GM12872 (cell line): ENCODE data around the gene DPP10.

Source experiments
- TF ChIP-seq, protein P1 (sequence below): IDR thresholded peaks from 3 replicates; pipeline ENCODE4 v1.5.1; 2011; ENCODE audit warnings: low read depth, mild to moderate bottlenecking, low read length, moderate library complexity; ENCODE audit not compliant: insufficient read depth

The DPP10 gene

DNA sequence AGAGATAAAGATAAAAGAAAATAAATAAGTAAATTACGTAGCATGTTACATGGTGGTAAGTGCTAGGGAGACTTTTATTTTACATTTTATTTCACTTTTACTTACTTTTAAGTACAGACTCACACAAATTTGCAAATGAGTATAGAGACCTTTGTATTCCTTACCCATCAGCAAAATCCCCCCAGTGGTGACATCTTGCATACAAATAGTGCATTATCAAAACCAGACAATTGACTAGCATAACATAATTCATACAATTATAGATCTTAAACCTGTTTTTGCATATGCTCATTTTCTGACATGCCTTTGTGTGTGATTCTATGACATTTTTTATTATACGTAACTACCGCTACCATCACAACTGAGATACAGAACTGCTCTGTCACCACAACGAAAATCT lies 1099.4 kb downstream of the DPP10 start:
- TF ChIP-seq, protein P1, sequence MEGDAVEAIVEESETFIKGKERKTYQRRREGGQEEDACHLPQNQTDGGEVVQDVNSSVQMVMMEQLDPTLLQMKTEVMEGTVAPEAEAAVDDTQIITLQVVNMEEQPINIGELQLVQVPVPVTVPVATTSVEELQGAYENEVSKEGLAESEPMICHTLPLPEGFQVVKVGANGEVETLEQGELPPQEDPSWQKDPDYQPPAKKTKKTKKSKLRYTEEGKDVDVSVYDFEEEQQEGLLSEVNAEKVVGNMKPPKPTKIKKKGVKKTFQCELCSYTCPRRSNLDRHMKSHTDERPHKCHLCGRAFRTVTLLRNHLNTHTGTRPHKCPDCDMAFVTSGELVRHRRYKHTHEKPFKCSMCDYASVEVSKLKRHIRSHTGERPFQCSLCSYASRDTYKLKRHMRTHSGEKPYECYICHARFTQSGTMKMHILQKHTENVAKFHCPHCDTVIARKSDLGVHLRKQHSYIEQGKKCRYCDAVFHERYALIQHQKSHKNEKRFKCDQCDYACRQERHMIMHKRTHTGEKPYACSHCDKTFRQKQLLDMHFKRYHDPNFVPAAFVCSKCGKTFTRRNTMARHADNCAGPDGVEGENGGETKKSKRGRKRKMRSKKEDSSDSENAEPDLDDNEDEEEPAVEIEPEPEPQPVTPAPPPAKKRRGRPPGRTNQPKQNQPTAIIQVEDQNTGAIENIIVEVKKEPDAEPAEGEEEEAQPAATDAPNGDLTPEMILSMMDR = no peak

DNA sequence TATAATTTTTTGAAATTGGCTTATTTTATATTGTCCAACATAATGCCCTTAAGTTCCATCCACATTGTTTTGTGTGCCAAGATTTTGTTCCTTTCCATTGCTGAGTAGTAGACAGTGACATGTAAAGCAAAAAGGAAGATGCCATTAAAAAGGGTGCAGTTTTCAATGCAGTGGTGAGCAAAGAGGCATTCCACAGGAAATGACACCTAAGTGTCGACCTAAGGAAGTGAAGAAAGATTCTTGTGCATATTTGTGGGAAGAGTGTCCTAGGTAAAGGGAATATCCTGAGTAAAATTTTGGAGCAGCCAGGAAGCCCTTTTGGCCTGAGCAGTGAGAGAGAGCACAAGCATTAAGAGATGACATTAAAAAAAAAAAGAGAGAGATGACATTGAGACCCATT lies 1099.9 kb downstream of the DPP10 start:
- TF ChIP-seq, protein P1 = no peak

DNA sequence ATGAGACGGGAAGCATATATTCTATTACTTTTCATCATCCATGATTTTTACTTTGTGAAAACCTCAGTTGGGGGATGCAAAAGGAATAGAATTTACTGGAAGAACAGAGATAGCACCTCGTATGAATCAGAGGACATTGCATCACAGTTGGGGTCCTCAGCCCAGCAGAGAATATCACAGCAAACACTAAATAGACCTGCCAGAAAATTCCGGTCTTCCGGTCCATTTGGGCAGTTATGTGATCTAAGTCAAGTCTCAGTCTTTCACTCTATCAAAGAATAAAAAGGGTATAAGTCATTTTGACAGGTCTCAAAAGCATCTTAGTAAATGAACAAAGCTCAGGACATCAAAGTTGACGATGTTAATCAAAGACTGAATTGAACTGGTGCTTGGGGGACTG lies 1100.6 kb downstream of the DPP10 start:
- TF ChIP-seq, protein P1 = no peak

DNA sequence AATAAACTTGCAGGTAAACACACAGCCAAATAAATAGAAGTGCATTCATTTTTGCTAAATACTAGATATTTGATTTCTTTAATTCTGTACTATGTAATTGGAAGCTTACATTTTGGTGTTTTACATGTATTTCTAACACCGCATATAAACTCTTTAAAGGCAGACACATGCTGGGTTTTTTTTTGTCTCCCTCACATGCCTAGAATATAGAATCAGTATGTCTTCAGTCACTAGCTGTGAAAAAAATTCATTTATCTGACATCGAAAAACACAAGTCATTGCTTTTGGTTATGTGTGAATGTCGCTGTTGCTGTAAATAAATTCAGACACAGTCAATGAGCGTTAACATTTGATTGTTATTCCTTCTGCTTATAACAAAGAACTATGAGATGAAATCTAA lies 1101.0 kb downstream of the DPP10 start:
- TF ChIP-seq, protein P1 = no peak

DNA sequence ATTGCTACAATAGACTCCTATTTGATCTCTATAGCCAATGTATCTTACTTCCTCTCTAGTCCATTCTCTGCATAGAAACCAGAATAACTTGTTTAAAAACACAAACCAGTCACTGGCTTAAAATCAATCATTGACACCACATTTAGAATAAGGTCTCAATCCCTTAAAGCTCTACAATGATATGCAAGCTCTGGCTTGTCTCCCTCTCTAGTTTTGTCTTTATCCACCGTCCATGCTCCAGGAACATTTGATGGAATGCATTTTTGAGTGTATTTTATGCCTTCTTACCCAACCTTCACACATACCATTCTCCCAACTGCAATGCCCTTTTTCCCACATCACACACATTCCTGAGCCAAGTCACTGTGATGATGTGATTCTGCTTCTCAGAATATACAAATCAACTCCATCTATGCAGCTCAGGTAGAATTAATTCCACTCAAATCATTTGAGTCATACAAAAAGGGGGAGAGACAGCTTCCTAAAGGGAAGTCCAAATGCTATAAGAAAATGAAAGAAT lies 1107.2 kb downstream of the DPP10 start:
- TF ChIP-seq, protein P1 = no peak

DNA sequence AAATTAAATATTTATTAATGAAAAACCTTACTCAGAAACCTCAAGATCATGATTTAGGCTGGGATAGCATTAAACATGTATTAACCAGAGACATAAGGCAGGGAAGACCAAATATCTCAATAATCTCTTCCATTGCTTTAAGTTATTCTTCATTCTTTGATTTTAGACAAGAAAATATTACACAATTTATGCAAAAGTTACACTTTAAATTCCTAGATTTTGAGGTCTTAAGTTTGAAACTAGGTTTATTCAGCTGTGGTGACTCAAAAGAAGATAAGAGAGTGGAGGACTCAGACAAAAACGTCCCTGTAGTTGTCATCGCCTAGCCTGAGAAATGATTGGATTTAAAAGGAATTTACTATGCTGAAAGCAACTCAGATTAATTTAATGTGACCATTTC lies 1110.3 kb downstream of the DPP10 start:
- TF ChIP-seq, protein P1 = no peak

DNA sequence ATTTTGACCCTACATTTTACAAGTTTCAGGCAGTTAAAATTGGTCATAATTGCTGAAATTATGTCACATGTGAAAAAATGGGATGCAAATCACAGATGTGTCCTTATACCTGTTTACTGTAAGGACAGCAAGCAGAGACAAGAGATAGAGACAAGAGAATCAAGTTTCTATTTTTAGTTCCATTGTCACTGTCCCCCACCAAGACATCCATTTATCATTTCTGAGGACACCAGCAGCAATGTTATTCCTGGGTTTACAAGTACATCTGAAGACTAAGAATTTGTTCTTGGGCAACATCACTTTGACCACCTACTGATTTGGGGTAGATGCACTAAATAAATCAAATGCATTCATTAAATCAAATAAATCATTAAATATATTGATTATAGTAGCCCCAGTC lies 1111.7 kb downstream of the DPP10 start:
- TF ChIP-seq, protein P1 = no peak
